Dendritic cell treated with granulocyte-macrophage colony-stimulating factor and Interleukin-4, amounts not matched to agents 40 ng/mL and 50 ng/mL, for 4 days (primary cell): ENCODE data around the gene NCR3LG1.

Source experiments
- H3K27ac Mint-ChIP-seq: one replicate; pipeline ENCODE4 v1.8.0; 2022; ENCODE audit warnings: mild to moderate bottlenecking, mixed read lengths
- H3K27me3 Mint-ChIP-seq: one replicate; pipeline ENCODE4 v1.8.0; 2022; ENCODE audit warnings: mild to moderate bottlenecking, mixed read lengths
- H3K36me3 Mint-ChIP-seq: one replicate; pipeline ENCODE4 v1.8.0; 2022; ENCODE audit warnings: low read depth, mixed read lengths
- H3K4me1 Mint-ChIP-seq: one replicate; pipeline ENCODE4 v1.8.0; 2022; ENCODE audit warnings: low read depth, mixed read lengths
- H3K4me3 Mint-ChIP-seq: one replicate; pipeline ENCODE4 v1.8.0; 2022; ENCODE audit warnings: mild to moderate bottlenecking, moderate library complexity, mixed read lengths
- H3K9me3 Mint-ChIP-seq: one replicate; pipeline ENCODE4 v1.8.0; 2022; ENCODE audit warnings: mixed read lengths
- intact Hi-C: fragments of 100-400 bp; cut with micrococcal nuclease; formaldehyde crosslinking; loops from one replicate; pipeline ENCODE4 v1.15.0; 2022

Gene NCR3LG1, protein sequence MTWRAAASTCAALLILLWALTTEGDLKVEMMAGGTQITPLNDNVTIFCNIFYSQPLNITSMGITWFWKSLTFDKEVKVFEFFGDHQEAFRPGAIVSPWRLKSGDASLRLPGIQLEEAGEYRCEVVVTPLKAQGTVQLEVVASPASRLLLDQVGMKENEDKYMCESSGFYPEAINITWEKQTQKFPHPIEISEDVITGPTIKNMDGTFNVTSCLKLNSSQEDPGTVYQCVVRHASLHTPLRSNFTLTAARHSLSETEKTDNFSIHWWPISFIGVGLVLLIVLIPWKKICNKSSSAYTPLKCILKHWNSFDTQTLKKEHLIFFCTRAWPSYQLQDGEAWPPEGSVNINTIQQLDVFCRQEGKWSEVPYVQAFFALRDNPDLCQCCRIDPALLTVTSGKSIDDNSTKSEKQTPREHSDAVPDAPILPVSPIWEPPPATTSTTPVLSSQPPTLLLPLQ

DNA sequence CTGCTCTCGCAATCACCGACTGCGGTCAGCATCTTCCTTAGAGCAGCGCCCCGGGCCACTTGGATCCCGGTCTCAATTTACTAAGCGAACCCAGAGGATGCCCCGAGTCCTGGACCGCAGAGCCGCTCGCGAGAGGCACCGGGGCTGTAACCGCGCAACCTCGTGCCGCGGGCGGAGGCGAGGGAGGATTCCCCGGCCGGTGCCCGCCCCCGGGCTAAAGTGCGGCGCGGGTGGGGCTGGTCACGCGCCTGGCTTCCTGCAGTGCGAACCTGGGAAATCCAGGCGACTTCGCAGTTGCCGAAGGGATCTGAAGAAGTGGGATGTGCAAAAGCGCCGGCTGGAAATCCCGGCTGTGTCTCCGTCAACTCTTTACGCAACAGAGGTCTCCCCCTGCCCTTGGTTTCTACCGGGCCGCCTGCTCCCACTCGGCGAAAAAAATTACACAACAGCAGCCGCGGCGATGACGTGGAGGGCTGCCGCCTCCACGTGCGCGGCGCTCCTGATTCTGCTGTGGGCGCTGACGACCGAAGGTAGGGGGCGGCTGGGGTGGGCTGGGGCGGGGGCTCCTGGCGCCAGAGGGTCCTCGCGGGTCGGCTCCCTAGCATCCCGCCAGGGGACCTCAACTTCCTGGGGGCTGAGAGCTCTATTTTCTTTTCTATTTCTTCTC lies at the start of gene NCR3LG1:
TSS of gene NCR3LG1 (plus strand) at position 291 of the 667 bp plus-strand sequence. CDS start at position 461, 170 bp downstream.
- H3K4me3 Mint-ChIP-seq = peak within 1 kb of the TSS; percentile 82
- H3K27ac Mint-ChIP-seq = peak within 1 kb of the TSS; percentile 88
- H3K9me3 Mint-ChIP-seq = no peaks in the 10 kb centered on the region
- intact Hi-C loops = loop anchor here (2.0 to 5.0 kb wide), 4 partner anchors 74 to 274 kb away; partner anchors contain the start of genes NUCB2, PIK3C2A and RPS13
- peaks cover 20% of the 10 kb centered on the region for H3K4me1 Mint-ChIP-seq
- peaks cover 13% of the 10 kb centered on the region for H3K36me3 Mint-ChIP-seq
- peaks cover 1% of the 10 kb centered on the region for H3K27me3 Mint-ChIP-seq

DNA sequence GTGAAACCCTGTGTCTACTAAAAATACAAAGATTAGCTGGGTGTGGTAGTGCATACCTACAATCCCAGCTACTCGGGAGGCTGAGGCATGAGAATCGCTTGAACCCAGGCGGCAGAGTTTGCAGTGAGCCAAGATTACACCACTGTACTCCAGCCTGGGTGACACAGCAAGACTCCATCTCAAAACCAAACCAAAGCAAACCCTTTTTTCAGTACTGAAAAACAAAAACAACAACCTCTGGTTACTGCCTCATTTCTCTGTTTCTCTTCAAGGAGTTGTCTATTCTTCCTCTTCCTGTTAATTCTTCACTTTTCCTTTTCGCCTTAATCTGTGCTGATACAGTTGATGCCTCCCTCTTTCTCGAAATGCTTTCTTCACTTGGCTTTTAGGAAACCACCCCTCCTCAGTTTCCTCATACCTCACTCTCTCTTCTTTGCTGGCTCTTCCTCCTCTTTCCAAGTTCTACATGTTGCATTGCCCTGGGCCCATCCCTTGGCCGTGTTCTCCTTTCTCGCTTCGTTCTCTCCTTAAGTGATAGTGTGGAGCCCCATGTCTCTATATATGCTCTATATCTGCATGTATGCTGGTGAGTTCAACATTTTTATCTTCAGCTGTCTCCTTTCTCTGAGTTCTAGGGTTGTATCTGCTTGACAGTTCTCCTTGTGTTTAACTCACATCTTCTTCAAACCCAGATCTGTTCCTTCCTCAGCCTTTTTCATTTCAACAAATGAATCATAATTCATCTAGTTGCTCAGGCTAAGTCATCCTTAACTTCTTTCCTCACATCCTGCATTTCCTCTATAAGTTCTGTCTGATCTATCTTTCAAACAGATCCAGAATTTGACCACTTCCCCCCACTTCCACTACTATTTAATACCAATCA lies 38.0 kb upstream of the NCR3LG1 start:
- intact Hi-C loops = no loop called here
- H3K4me3 Mint-ChIP-seq = no peak overlapping the region
- no peaks in the 10 kb centered on the region for H3K4me1 Mint-ChIP-seq
- no peaks in the 10 kb centered on the region for H3K9me3 Mint-ChIP-seq
- H3K36me3 Mint-ChIP-seq = peaks cover 24% of the 10 kb centered on the region
- no peaks in the 10 kb centered on the region for H3K27me3 Mint-ChIP-seq
- H3K27ac Mint-ChIP-seq = no peak overlapping the region

DNA sequence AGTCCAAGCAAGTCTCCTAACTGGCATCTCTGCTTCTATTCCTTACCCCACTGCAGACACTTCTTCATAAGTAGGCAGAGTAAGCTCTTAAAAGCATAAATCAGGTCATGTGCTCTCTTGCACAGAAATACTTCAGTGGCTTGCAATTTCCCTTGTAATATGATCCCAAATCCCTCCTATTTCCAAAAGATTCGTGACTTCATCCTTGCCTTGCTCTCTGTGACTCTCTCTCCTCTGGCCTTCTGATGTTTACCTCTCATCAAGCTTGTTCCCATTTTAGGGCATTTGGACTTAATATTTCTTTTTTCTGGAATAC lies 37.4 kb upstream of the NCR3LG1 start:
- no peaks in the 10 kb centered on the region for H3K27me3 Mint-ChIP-seq
- H3K4me3 Mint-ChIP-seq = no peak overlapping the region

GRCh38 chr11:17314904-17315426 lies 36.6 kb upstream of the NCR3LG1 start:
- no peaks in the 10 kb centered on the region for H3K9me3 Mint-ChIP-seq
- H3K4me3 Mint-ChIP-seq = no peak overlapping the region
- intact Hi-C loops = no loop called here

More for the DNA sequence above, 37.4 kb upstream of the NCR3LG1 start:
- Mint-ChIP-seq H3K9me3 (no peaks in the 10 kb centered on the region), H3K4me1 (no peaks in the 10 kb centered on the region), H3K27ac (no peak overlapping the region), H3K36me3 (peaks cover 24% of the 10 kb centered on the region)
- intact Hi-C loops = no loop called here

GRCh38 chr11:17328871-17329494 lies 22.6 kb upstream of the NCR3LG1 start:
- intact Hi-C loops = no loop called here
- H3K27ac Mint-ChIP-seq = no peak overlapping the region

More at GRCh38 chr11:17314904-17315426, 36.6 kb upstream of the NCR3LG1 start:
- Mint-ChIP-seq H3K4me1 (no peaks in the 10 kb centered on the region), H3K27ac (no peak overlapping the region), H3K27me3 (no peaks in the 10 kb centered on the region), H3K36me3 (peaks cover 28% of the 10 kb centered on the region)

GRCh38 chr11:17331669-17332068 lies 19.9 kb upstream of the NCR3LG1 start:
- H3K4me3 Mint-ChIP-seq = no peak overlapping the region
- H3K4me1 Mint-ChIP-seq = peaks cover 10% of the 10 kb centered on the region
- H3K27me3 Mint-ChIP-seq = no peaks in the 10 kb centered on the region
- no peak overlapping the region for H3K27ac Mint-ChIP-seq
- peaks cover 32% of the 10 kb centered on the region for H3K36me3 Mint-ChIP-seq
- intact Hi-C loops = no loop called here
- H3K9me3 Mint-ChIP-seq = no peaks in the 10 kb centered on the region

More at GRCh38 chr11:17328871-17329494, 22.6 kb upstream of the NCR3LG1 start:
- Mint-ChIP-seq H3K4me3 (no peak overlapping the region), H3K27me3 (no peaks in the 10 kb centered on the region), H3K36me3 (peaks cover 44% of the 10 kb centered on the region), H3K4me1 (peaks cover 10% of the 10 kb centered on the region), H3K9me3 (no peaks in the 10 kb centered on the region)

- Mint-ChIP-seq H3K27me3 (no peaks in the 10 kb centered on the region), H3K27ac (no peak overlapping the region), H3K36me3 (peaks cover 13% of the 10 kb centered on the region), H3K9me3 (no peaks in the 10 kb centered on the region), H3K4me1 (peaks cover 10% of the 10 kb centered on the region), H3K4me3 (no peak overlapping the region)
- intact Hi-C loops = no loop called here
These were observed 17.6 kb upstream of the NCR3LG1 start for GRCh38 chr11:17333799-17334586.

- no peaks in the 10 kb centered on the region for H3K36me3 Mint-ChIP-seq
- no peaks in the 10 kb centered on the region for H3K9me3 Mint-ChIP-seq
- no peaks in the 10 kb centered on the region for H3K27me3 Mint-ChIP-seq
- intact Hi-C loops = no loop called here
- no peaks in the 10 kb centered on the region for H3K4me1 Mint-ChIP-seq
- H3K4me3 Mint-ChIP-seq = no peak overlapping the region
- H3K27ac Mint-ChIP-seq = no peak overlapping the region
These were observed 8.3 kb upstream of the NCR3LG1 start for GRCh38 chr11:17343257-17343656.

DNA sequence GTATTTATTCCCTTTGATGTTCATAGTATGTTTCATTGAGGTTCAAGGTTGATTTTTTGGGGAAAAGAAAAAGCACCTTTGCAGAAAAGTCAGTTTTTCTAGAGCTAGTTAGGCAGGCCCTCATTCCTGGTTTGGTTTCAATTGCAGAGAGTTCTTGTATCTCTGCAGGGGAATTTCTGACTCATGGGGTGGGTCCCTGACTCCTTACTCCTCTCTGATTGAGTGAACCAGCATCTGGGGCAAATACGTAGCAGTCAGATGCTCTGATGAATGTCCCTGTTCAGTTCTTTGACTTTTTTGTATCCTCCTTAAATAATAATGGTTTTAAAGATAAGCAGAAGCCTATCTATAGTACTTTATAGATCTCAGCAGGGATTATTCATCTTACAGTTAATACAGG lies 7.7 kb upstream of the NCR3LG1 start:
- no peaks in the 10 kb centered on the region for H3K4me1 Mint-ChIP-seq
- no peak overlapping the region for H3K27ac Mint-ChIP-seq
- H3K4me3 Mint-ChIP-seq = no peak overlapping the region
- H3K27me3 Mint-ChIP-seq = no peaks in the 10 kb centered on the region
- no peaks in the 10 kb centered on the region for H3K9me3 Mint-ChIP-seq
- intact Hi-C loops = no loop called here
- H3K36me3 Mint-ChIP-seq = no peaks in the 10 kb centered on the region

- Mint-ChIP-seq H3K36me3 (peaks cover 6% of the 10 kb centered on the region), H3K9me3 (no peaks in the 10 kb centered on the region), H3K4me1 (peaks cover 15% of the 10 kb centered on the region), H3K27me3 (peaks cover 1% of the 10 kb centered on the region), H3K4me3 (no peak overlapping the region), H3K27ac (no peak overlapping the region)
- intact Hi-C loops = no loop called here
These were observed 3.9 kb upstream of the NCR3LG1 start for GRCh38 chr11:17347676-17348075.

GRCh38 chr11:17350455-17351171 lies 987 bp upstream of the NCR3LG1 start:
- H3K27ac Mint-ChIP-seq = no peak overlapping the region

DNA sequence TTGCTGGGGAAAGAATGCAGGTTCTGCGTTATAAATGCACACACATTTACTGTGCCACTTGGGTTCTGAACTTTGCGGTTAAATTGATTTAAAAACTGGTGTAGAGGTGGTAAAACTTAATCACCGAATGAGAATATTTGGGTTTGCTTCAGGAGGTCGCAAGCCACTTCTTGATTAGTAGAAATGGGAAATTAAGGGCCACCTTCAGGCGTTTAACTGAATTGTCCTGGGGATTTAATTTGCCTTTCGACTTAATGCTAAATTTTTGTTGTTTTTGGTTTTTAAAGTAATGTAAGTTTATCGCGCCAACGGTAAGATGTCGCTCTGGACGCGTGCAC lies 459 bp upstream of the NCR3LG1 start:
- Mint-ChIP-seq H3K4me3 (peak overlapping the region; percentile 82), H3K27ac (peak overlapping the region; percentile 88), H3K9me3 (no peaks in the 10 kb centered on the region), H3K4me1 (peaks cover 20% of the 10 kb centered on the region), H3K27me3 (peaks cover 1% of the 10 kb centered on the region), H3K36me3 (peaks cover 11% of the 10 kb centered on the region)
- intact Hi-C loops = loop anchor here (2.0 to 5.0 kb wide), 4 partner anchors 74 to 274 kb away; partner anchors contain the start of genes NUCB2, PIK3C2A and RPS13

More at GRCh38 chr11:17350455-17351171, 987 bp upstream of the NCR3LG1 start:
- peaks cover 1% of the 10 kb centered on the region for H3K27me3 Mint-ChIP-seq
- H3K4me3 Mint-ChIP-seq = no peak overlapping the region
- no peaks in the 10 kb centered on the region for H3K9me3 Mint-ChIP-seq
- peaks cover 20% of the 10 kb centered on the region for H3K4me1 Mint-ChIP-seq
- H3K36me3 Mint-ChIP-seq = peaks cover 11% of the 10 kb centered on the region
- intact Hi-C loops = loop anchor here (2.0 to 5.0 kb wide), 4 partner anchors 73 to 273 kb away; partner anchors contain the start of genes NUCB2, PIK3C2A and RPS13
